ENCODE measurements around the gene NCKAP5. TPM values are rescaled to one million over a fixed set of nuclear protein-coding genes. Genes with fewer than 3 reads are reported as not detected.
A peak's percentile ranks its signal among the peaks of the same experiment; 100 is the strongest.

NCKAP5 gene
- total and polyA plus RNA-seq, 8 donors: 4.0 to 22.1 (median 14.4) TPM

DNA sequence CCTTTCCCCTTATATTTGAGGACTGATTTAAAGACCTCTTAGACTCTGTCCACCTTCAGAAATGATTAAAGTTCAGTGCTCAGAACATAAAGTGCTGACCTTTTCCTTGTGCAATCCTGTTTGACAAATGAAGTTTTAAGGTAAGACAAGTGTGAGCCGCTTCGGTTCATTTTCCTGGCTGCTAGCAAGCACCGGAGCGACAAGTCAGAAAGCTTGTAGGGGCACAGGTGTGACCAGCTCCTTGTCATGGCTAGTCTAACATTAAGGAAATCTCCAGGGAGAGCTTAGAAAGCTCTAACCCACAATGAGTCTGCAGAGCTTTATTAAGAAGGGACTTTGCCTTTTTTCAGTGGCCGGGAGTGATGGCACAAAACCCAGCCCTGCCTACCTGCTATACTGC, 2.3 kb upstream of the NCKAP5 start:
- H3K4me1 ChIP-seq: peaks cover 0 to 10% of the 10 kb centered on the region in 2 donors
- no peak for DNase-seq
- H3K36me3 ChIP-seq: no peaks in the 10 kb centered on the region
- no peak overlapping the region for H3K4me3 ChIP-seq
- no peaks in the 10 kb centered on the region for H3K27me3 ChIP-seq
- intact Hi-C loops (cut with DNase I): no loop called here
- no peak overlapping the region for H3K27ac ChIP-seq
- no peaks in the 10 kb centered on the region for H3K9me3 ChIP-seq
- TF ChIP-seq, protein P1, sequence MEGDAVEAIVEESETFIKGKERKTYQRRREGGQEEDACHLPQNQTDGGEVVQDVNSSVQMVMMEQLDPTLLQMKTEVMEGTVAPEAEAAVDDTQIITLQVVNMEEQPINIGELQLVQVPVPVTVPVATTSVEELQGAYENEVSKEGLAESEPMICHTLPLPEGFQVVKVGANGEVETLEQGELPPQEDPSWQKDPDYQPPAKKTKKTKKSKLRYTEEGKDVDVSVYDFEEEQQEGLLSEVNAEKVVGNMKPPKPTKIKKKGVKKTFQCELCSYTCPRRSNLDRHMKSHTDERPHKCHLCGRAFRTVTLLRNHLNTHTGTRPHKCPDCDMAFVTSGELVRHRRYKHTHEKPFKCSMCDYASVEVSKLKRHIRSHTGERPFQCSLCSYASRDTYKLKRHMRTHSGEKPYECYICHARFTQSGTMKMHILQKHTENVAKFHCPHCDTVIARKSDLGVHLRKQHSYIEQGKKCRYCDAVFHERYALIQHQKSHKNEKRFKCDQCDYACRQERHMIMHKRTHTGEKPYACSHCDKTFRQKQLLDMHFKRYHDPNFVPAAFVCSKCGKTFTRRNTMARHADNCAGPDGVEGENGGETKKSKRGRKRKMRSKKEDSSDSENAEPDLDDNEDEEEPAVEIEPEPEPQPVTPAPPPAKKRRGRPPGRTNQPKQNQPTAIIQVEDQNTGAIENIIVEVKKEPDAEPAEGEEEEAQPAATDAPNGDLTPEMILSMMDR (IDR thresholded peaks at IDR 0.05): no peak
- no peak for ATAC-seq

DNA sequence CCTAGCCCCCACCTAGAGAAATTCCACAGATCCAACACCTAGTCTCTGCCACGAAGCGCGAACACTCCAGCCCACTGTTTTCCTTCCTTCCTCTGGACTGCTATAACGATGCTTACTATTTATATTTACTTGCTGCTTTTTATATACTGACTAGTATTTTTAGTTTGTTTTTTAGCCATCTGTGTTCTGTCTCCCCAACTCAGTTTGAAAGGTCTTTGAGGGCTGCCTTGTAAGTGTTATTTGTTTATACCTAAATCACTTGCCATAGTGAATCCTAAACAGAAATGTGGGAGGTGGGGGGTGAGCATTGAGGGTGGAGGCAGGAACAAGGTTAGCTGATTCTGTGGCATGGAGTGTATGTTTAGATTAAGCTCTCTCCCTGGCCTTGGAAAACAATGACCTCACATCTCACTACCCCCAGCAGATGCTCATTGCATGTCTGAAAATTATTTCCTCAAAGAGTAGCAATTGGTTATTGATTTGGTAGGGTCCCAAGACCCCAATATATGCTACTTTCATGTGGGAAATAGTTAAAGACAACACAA, 1.1 kb upstream of the NCKAP5 start:
- intact Hi-C loops (cut with DNase I): no loop called here
- H3K27me3 ChIP-seq: no peaks in the 10 kb centered on the region
- no peak for DNase-seq
- TF ChIP-seq, protein P1 (IDR thresholded peaks at IDR 0.05): no peak
- H3K27ac ChIP-seq: no peak overlapping the region
- ATAC-seq: no peak
- no peak overlapping the region for H3K4me3 ChIP-seq
- peaks cover 0 to 10% of the 10 kb centered on the region in 2 donors for H3K4me1 ChIP-seq
- no peaks in the 10 kb centered on the region for H3K36me3 ChIP-seq
- no peaks in the 10 kb centered on the region for H3K9me3 ChIP-seq

DNA sequence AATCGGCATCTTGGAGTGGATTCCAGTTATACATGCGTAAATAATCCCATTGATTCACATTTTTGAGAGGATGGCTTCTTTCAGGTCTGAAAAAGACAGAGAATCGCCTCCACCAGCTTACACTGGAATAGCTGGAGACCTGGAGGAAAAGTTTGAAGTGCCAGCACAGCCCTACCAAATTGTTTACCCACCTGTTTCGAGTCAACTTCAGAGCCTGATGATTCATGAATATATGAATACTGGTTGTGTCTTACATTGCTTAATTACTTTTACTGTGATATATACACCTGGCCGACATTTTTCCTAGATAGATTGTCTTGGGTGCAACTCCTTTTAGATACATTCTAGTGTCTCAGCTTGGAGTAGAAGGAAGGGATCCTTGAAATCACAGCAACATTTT, 335 bp upstream of the NCKAP5 start:
- intact Hi-C loops (cut with DNase I): no loop called here
- H3K27me3 ChIP-seq: no peaks in the 10 kb centered on the region
- DNase-seq (no peak), ATAC-seq (peak; percentile 31)
- peaks cover 0 to 10% of the 10 kb centered on the region in 2 donors for H3K4me1 ChIP-seq
- H3K9me3 ChIP-seq: no peaks in the 10 kb centered on the region
- H3K36me3 ChIP-seq: no peaks in the 10 kb centered on the region
- TF ChIP-seq, protein P1 (IDR thresholded peaks at IDR 0.05): no peak
- peak overlapping the region; percentile 8 to 9 for H3K4me3 ChIP-seq
- no peak overlapping the region for H3K27ac ChIP-seq

DNA sequence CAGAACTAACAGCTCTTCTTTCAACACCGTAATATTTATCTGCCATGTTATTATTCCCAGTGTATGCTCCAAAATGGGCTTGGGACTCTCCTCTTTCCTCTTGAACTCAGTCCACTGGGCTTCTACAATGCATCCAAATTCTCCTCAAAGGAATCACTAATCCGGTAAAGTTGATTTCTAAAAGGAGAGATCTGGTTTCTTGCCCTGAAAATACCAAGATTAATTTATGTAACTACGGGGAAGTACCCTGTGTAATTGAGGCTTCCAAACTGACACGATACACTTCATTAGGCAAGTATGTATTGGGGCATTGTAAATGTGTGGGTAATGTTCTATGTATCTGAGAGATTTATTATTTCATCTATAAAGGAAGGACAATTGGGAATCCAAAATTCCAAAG, 5.7 kb downstream of the NCKAP5 start:
- ATAC-seq (no peak), DNase-seq (no peak)
- no peak overlapping the region for H3K4me3 ChIP-seq
- no peaks in the 10 kb centered on the region for H3K36me3 ChIP-seq
- no peaks in the 10 kb centered on the region for H3K4me1 ChIP-seq
- intact Hi-C loops (cut with DNase I): no loop called here
- no peaks in the 10 kb centered on the region for H3K27me3 ChIP-seq
- no peak overlapping the region for H3K27ac ChIP-seq
- TF ChIP-seq, protein P1 (IDR thresholded peaks at IDR 0.05): no peak
- no peaks in the 10 kb centered on the region for H3K9me3 ChIP-seq

DNA sequence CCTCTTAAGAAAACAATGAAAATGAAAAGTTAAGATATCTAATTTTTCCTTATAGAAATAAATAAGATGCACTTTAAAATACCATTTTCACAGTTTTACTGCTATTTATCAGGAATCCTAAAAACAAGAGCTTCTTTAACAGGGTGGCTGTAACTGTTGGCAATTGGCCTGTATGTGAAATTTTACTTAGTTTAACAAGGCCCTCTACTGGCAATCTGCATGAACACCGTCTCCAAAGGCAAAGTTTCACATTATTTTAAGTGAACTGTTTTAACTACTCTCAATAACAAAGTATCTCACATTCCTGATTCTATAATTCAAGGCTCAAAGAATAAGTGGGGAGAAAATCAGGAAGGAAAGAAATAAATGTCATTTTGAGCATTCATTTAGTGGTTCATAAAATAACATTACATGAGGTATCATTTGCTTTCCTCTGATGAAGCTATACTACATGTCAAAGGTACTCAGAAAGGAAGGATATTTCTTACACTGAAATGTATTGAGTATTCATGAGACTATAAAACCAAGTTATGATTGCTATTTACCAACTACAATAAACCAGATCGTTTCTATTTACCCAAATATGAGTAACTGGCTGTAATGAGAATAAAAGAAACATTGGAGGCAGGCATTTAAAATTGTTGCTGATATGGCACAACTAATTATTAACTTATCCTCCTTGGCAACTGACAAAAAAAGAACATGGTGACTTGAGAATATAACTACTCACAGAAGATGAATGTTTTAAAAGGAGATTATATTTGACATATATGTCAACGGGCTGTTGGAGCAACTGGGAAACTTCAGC, 7.0 kb downstream of the NCKAP5 start:
- Histone ChIP-seq H3K9me3 (no peaks in the 10 kb centered on the region), H3K27me3 (no peaks in the 10 kb centered on the region), H3K27ac (no peak overlapping the region), H3K36me3 (no peaks in the 10 kb centered on the region), H3K4me3 (no peak overlapping the region), H3K4me1 (no peaks in the 10 kb centered on the region)
- ATAC-seq (peak; percentile 65), DNase-seq (peak in 2 of 4 donors; percentile 68 to 81)
- intact Hi-C loops (cut with DNase I): no loop called here
- TF ChIP-seq, protein P1 (IDR thresholded peaks at IDR 0.05): peak; percentile 48 to 70
